ENCODE results near the gene INAFM1. TPM values are rescaled to one million over a fixed set of nuclear protein-coding genes. Genes with fewer than 3 reads are reported as not detected.
A peak's percentile ranks its signal among the peaks of the same experiment; 100 is the strongest.

INAFM1 gene
- total RNA-seq, 1 donor from 2014 or later: 4.8 TPM

DNA sequence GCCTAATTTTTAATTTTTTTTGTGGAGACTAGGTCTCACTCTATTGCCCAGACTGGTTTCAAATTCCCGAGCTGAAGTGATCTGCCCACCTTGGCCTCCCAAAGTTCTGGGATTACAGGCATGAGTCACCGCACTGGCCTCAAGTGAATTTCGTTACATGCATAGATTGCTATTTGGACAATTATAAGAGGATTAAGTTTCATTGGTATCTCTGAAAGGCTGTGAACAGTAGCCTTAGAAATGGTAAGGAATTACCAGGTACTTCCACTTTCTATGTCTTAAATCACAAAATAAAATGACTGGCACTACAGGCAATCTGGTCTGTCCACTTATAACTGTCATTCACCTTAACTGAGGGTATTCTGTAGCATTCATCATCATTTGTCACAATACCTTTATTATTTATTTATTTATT lies 21.2 kb upstream of the INAFM1 start:
- no peak for DNase-seq (ENCODE audit: low spot score)
- TF ChIP-seq, protein P1, sequence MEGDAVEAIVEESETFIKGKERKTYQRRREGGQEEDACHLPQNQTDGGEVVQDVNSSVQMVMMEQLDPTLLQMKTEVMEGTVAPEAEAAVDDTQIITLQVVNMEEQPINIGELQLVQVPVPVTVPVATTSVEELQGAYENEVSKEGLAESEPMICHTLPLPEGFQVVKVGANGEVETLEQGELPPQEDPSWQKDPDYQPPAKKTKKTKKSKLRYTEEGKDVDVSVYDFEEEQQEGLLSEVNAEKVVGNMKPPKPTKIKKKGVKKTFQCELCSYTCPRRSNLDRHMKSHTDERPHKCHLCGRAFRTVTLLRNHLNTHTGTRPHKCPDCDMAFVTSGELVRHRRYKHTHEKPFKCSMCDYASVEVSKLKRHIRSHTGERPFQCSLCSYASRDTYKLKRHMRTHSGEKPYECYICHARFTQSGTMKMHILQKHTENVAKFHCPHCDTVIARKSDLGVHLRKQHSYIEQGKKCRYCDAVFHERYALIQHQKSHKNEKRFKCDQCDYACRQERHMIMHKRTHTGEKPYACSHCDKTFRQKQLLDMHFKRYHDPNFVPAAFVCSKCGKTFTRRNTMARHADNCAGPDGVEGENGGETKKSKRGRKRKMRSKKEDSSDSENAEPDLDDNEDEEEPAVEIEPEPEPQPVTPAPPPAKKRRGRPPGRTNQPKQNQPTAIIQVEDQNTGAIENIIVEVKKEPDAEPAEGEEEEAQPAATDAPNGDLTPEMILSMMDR (IDR thresholded peaks at IDR 0.05; ENCODE audit: unreplicated experiment): no peak
- Mint-ChIP-seq H3K36me3 (ENCODE audit: low read depth, unreplicated experiment) (peaks cover 7% of the 10 kb centered on the region), H3K4me3 (ENCODE audit: unreplicated experiment) (no peak overlapping the region), H3K4me1 (ENCODE audit: unreplicated experiment) (peaks cover 11% of the 10 kb centered on the region), H3K27ac (ENCODE audit: unreplicated experiment) (no peak overlapping the region), H3K27me3 (ENCODE audit: unreplicated experiment) (peaks cover 11% of the 10 kb centered on the region), H3K9me3 (ENCODE audit: unreplicated experiment) (no peaks in the 10 kb centered on the region)

DNA sequence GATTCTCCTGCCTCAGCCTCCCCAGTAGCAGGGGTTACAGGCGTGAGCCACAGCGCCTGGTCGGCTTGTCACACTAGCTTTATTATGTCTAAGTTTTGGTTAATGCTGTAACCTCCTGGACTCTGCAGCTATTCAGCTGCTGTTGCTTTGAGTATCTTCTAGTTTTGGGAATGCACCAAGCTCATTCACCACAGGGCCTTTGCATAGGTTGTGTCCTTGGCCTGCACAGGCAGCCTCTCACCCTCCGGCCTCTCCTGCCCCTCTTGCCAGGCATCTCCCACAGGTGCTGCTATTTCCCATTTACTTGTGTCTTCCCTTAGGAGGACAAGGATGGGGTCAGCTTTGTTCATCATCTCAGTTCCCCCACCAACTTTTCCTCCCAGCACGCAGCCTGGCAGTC lies 20.7 kb upstream of the INAFM1 start:
- H3K27me3 Mint-ChIP-seq (ENCODE audit: unreplicated experiment): peaks cover 13% of the 10 kb centered on the region
- H3K4me3 Mint-ChIP-seq (ENCODE audit: unreplicated experiment): no peak overlapping the region

DNA sequence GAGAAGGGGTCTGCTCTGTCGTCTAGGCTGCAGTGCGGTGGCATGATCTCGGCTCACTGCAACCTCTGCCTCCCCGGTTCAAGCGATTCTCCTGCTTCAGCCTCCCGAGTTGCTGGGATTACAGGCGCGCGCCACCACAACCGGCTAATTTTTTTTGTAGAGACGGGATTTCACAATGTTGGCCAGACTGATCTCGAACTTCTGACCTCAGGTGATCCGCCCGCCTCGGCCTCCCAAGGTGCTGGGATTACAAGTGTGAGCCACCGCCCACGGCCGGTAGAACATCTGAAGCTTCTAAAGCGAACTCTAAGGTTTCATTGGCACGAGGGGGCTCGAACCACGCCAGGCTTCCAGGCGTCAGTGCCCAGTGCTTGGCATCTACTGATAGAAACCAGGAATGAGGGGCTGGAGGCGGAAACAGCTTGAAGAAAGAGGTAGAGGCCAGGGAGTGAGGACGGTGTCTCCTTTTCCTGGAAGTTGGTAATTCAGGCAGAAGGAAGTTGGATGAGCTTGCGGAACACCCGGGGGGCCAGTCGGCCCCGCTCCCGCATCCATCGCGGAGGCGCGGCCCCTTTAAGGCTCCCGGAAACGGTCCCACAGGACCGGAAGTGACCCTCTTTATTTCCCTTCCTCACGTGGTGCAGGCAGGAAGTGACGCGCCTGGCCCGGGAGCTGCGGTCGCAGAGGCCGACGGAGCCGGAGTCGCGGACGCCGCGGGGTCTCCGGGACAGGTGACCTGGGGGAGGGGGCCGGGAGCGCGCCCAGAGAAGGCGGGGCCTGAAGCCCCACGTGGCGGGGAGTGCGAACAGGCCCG lies 18.6 kb upstream of the INAFM1 start, which contains the start of gene CCDC9:
Gene CCDC9, plus strand, starts transcription at position 647 of the 814 bp plus-strand sequence. CDS start 1,876 bp downstream, outside the sequence.
- DNase-seq (ENCODE audit: low spot score): peak; percentile 95
- Mint-ChIP-seq H3K27ac (ENCODE audit: unreplicated experiment) (peak within 1 kb of the TSS; percentile 99), H3K36me3 (ENCODE audit: low read depth, unreplicated experiment) (peaks cover 30% of the 10 kb centered on the region)

More for the DNA sequence above, 20.7 kb upstream of the INAFM1 start:
- H3K9me3 Mint-ChIP-seq (ENCODE audit: unreplicated experiment): no peaks in the 10 kb centered on the region
- H3K4me1 Mint-ChIP-seq (ENCODE audit: unreplicated experiment): peaks cover 16% of the 10 kb centered on the region
- no peak overlapping the region for H3K27ac Mint-ChIP-seq (ENCODE audit: unreplicated experiment)
- TF ChIP-seq, protein P1 (IDR thresholded peaks at IDR 0.05; ENCODE audit: unreplicated experiment): no peak
- peaks cover 12% of the 10 kb centered on the region for H3K36me3 Mint-ChIP-seq (ENCODE audit: low read depth, unreplicated experiment)
- DNase-seq (ENCODE audit: low spot score): no peak

DNA sequence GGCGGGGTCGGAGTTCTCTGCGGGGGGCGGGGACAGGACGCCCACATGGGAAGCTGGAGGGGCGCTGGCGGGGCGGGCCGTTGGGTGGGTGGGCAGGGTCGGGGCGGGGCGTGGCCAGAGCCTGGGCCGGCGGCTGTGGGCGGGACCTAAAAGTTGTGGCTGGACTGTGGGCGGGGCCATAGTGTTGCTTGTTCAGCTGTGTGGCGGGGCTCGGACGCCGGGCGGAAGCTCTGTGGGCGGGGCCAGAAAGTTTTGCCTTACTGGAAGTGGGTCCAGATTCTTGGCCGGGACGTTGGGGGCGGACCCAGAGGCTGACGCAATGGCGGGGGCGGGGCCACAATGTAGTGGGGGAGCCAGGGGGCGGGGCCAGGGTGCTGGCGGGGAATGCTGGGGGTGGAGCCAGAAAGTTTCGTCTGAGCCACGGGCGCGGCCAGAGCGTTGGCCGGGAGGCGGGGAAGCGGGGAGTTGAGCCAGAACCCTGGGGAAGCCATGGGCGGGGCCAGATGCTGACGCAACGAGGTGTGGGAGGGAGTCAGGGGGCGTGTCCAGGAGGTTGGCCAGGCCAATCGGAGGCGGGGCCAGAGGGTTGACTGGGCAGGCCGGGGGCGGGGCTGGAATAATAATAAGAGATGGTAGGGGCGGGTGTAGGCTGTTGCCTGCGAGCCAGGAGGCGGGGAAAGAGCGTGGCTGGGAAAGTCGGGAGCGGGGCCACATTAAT lies 17.8 kb upstream of the INAFM1 start:
- H3K4me1 Mint-ChIP-seq (ENCODE audit: unreplicated experiment): peaks cover 19% of the 10 kb centered on the region

More for the DNA sequence above, 18.6 kb upstream of the INAFM1 start, which contains the start of gene CCDC9:
- TF ChIP-seq, protein P1 (IDR thresholded peaks at IDR 0.05; ENCODE audit: unreplicated experiment): no peak
- Mint-ChIP-seq H3K9me3 (ENCODE audit: unreplicated experiment) (no peaks in the 10 kb centered on the region), H3K4me3 (ENCODE audit: unreplicated experiment) (peak within 1 kb of the TSS; percentile 93), H3K27me3 (ENCODE audit: unreplicated experiment) (peaks cover 22% of the 10 kb centered on the region), H3K4me1 (ENCODE audit: unreplicated experiment) (peaks cover 20% of the 10 kb centered on the region)

More for the DNA sequence above, 17.8 kb upstream of the INAFM1 start:
- no peaks in the 10 kb centered on the region for H3K9me3 Mint-ChIP-seq (ENCODE audit: unreplicated experiment)
- TF ChIP-seq, protein P1 (IDR thresholded peaks at IDR 0.05; ENCODE audit: unreplicated experiment): no peak
- peaks cover 24% of the 10 kb centered on the region for H3K27me3 Mint-ChIP-seq (ENCODE audit: unreplicated experiment)
- peak overlapping the region; percentile 99 for H3K27ac Mint-ChIP-seq (ENCODE audit: unreplicated experiment)
- H3K36me3 Mint-ChIP-seq (ENCODE audit: low read depth, unreplicated experiment): peaks cover 33% of the 10 kb centered on the region
- peak overlapping the region; percentile 93 for H3K4me3 Mint-ChIP-seq (ENCODE audit: unreplicated experiment)
- DNase-seq (ENCODE audit: low spot score): peak; percentile 100
